ENCODE measurements around the gene TMEM236. TPM values are rescaled to one million over a fixed set of nuclear protein-coding genes. Genes with fewer than 3 reads are reported as not detected.

TMEM236 gene
- polyA plus RNA-seq, 2 of the 4 experiments (the other 2 are of a cell fraction) = 0.06 to 0.09 TPM

- H3K27ac ChIP-seq = no peak overlapping the region
- 73% methylated on average over 5 of the region's 5 CpGs for WGBS (ENCODE audit: missing lambda C conversion rate)
- no peak overlapping the region for H3K4me3 ChIP-seq
- TF ChIP-seq EHMT2 (IDR thresholded peaks at IDR 0.05; ENCODE audit: low read depth) = no peak
- FAIRE-seq (no peak), DNase-seq (ENCODE audit: low read depth in 1 of 2, low spot score in 1 of 2) (no peak), ATAC-seq (no peak)
- H3K4me1 ChIP-seq = no peaks in the 10 kb centered on the region
- ChIA-PET POLR2A (no interaction called here), CTCF (interaction anchor here (0.5 to 6.9 kb wide), 13 partner anchors 8 to 377 kb away, joined by 3 to 40 read pairs (median 4); no protein-coding TSS in a partner anchor)
- no peak overlapping the region for H3K4me2 ChIP-seq
- H3K9me3 ChIP-seq = no peaks in the 10 kb centered on the region
Observed at GRCh38 chr10:17848646-17849045, 96.6 kb downstream of the TMEM236 start.

Small RNA genes within 50 kb of the gene (small RNA-seq; reads per million reads assigned to genes)
- gene MIR511 = 0 to 18.1 (median 5.9) reads per million in 6 experiments

Other genes starting within 250 kb of the TMEM236 start
- 74.1 and 92.1 TPM in 2 replicates for gene HACD1, start 134.8 kb upstream of the TMEM236 start, polyA plus RNA-seq (2011; rRNA removed)
- 44.9 to 49.1 TPM (median 48.6 TPM) in 3 replicates for gene HACD1, start 134.8 kb upstream of the TMEM236 start, polyA plus RNA-seq (2017; fragmentation: RNase III; extraction: RNeasy Plus Mini Kit Qiagen cat#74134 plus additional on column Dnase treatment)
- 37.3 and 51.7 TPM in 2 replicates for gene STAM, start 108.0 kb upstream of the TMEM236 start, polyA plus RNA-seq (2011; rRNA removed)
- 24.2 to 24.4 TPM (median 24.4 TPM) in 3 replicates for gene STAM, start 108.0 kb upstream of the TMEM236 start, polyA plus RNA-seq (2017; fragmentation: RNase III; extraction: RNeasy Plus Mini Kit Qiagen cat#74134 plus additional on column Dnase treatment)
- 0.01 TPM in 1 of 2 replicates, not detected in the other for gene MRC1, start 57.1 kb downstream of the TMEM236 start, polyA plus RNA-seq (2011; rRNA removed)
- gene MRC1, start 57.1 kb downstream of the TMEM236 start, polyA plus RNA-seq (2017; fragmentation: RNase III; extraction: RNeasy Plus Mini Kit Qiagen cat#74134 plus additional on column Dnase treatment) = 0.01 to 0.03 TPM in 2 of 3 replicates, not detected in the other
- not detected in 2 replicates for gene SLC39A12, start 199.7 kb downstream of the TMEM236 start, polyA plus RNA-seq (2011; rRNA removed)
- gene SLC39A12, start 199.7 kb downstream of the TMEM236 start, polyA plus RNA-seq (2017; fragmentation: RNase III; extraction: RNeasy Plus Mini Kit Qiagen cat#74134 plus additional on column Dnase treatment) = not detected in 3 replicates

Measured in A549 (cell line).